Umbilical cord (tissue), 2 donors: ENCODE data around the gene RANBP10. TPM values are rescaled to one million over a fixed set of nuclear protein-coding genes. Genes with fewer than 3 reads are reported as not detected.
"Not testable (repeated sequence)": the region's sequence is repeated elsewhere in the genome, so short reads cannot be mapped to it uniquely, and the experiment has no call there.

Experiments used
- DNase-seq: peaks from one replicate; pipeline ENCODE4 v3.0.0-alpha.2; 2015; ENCODE audit warnings: low spot score
- total RNA-seq: library from RNA; depleted of rRNA; stranded (reverse); fragments of >200 nt; gene quantifications from one replicate; pipeline ENCODE4 v1.2.3, GENCODE V29; 2014; ENCODE audit warnings: low replicate concordance; ENCODE audit not compliant: insufficient read depth

Gene RANBP10
- total RNA-seq, 1 donor from 2014 or later: 2.4 TPM

- DNase-seq: no peak
Observed at GRCh38 chr16:67714522-67714921, 91.8 kb downstream of the RANBP10 start.

GRCh38 chr16:67713647-67714273 is 92.6 kb downstream of the RANBP10 start:
- DNase-seq: no peak

- no peak for DNase-seq
Observed at GRCh38 chr16:67710607-67711006, 95.8 kb downstream of the RANBP10 start.

- DNase-seq: no peak
Observed at GRCh38 chr16:67709050-67709449, 97.3 kb downstream of the RANBP10 start.

GRCh38 chr16:67708368-67708771 is 98.0 kb downstream of the RANBP10 start:
- DNase-seq: no peak

GRCh38 chr16:67707790-67708189 is 98.6 kb downstream of the RANBP10 start:
- DNase-seq: no peak

- DNase-seq: no peak
Observed at GRCh38 chr16:67707210-67707609, 99.2 kb downstream of the RANBP10 start.

- DNase-seq: no peak
Observed at GRCh38 chr16:67704110-67704509, 102.2 kb downstream of the RANBP10 start.

GRCh38 chr16:67703626-67704025 is 102.7 kb downstream of the RANBP10 start:
- DNase-seq: no peak

GRCh38 chr16:67702130-67702529 is 104.2 kb downstream of the RANBP10 start:
- no peak for DNase-seq

- DNase-seq: no peak
Observed at GRCh38 chr16:67701420-67701819, 104.9 kb downstream of the RANBP10 start.

- no peak for DNase-seq
Observed at GRCh38 chr16:67699265-67699664, 107.1 kb downstream of the RANBP10 start.

- no peak for DNase-seq
Observed at GRCh38 chr16:67697422-67698185, 108.8 kb downstream of the RANBP10 start.

- no peak for DNase-seq
Observed at GRCh38 chr16:67694611-67695010, 111.7 kb downstream of the RANBP10 start.

- DNase-seq: not testable (repeated sequence)
Observed at GRCh38 chr16:67693517-67694285, 112.7 kb downstream of the RANBP10 start.

GRCh38 chr16:67685388-67686112 is 120.8 kb downstream of the RANBP10 start:
- DNase-seq: no peak

- DNase-seq: no peak
Observed at GRCh38 chr16:67683767-67684166, 122.6 kb downstream of the RANBP10 start.

GRCh38 chr16:67679935-67680897 is 126.1 kb downstream of the RANBP10 start:
- DNase-seq: no peak

- no peak for DNase-seq
Observed at GRCh38 chr16:67678354-67679023, 127.9 kb downstream of the RANBP10 start.

GRCh38 chr16:67677712-67678111 is 128.6 kb downstream of the RANBP10 start:
- no peak for DNase-seq
